ENCODE data around the gene ZNF641. TPM values are rescaled to one million over a fixed set of nuclear protein-coding genes. Genes with fewer than 3 reads are reported as not detected.

ZNF641 gene
- total RNA-seq, 1 experiment from 2014 or later = 12.1 TPM

- H3K79me2 ChIP-seq (ENCODE audit: insufficient read depth, low read length) = no peaks in the 10 kb centered on the region
- DNase-seq (ENCODE audit: low read depth, low spot score) (no peak), ATAC-seq (no peak)
- intact Hi-C loops (cut with micrococcal nuclease) = no loop called here
- H3K36me3 ChIP-seq (ENCODE audit: control insufficient read depth in 1 of 2, insufficient read depth in 2 of 2, low read length in 2 of 2) = no peaks in the 10 kb centered on the region
- no peak overlapping the region for H3K4me3 ChIP-seq (replicated peaks in 1 of 2; ENCODE audit: low read depth in 1 of 2, low read length in 2 of 2)
- BruUV-seq (replicated peaks) = no TSS peak
- H3K27ac ChIP-seq (ENCODE audit: low read depth, low read length) = no peak overlapping the region
- no peak overlapping the region for H3K4me2 ChIP-seq (ENCODE audit: low read length)
- H3K27me3 ChIP-seq (ENCODE audit: insufficient read depth, low read length) = no peaks in the 10 kb centered on the region
- H2AFZ ChIP-seq (ENCODE audit: low read depth, low read length, poor library complexity, severe bottlenecking) = no peak overlapping the region
- POLR2A ChIA-PET = no interaction called here
- TF ChIP-seq ELF1 (IDR thresholded peaks at IDR 0.05; ENCODE audit: borderline replicate concordance, low read depth) (no peak), ZNF274 (IDR thresholded peaks at IDR 0.05; ENCODE audit: low read depth, low read length) (no peak), YY1 (IDR thresholded peaks at IDR 0.05; ENCODE audit: extremely low read depth, insufficient replicate concordance, low read depth, low read length) (no peak), POLR2AphosphoS5 (IDR thresholded peaks at IDR 0.05; ENCODE audit: low read depth, low read length) (no peak), POLR2A (IDR thresholded peaks at IDR 0.05; ENCODE audit: borderline replicate concordance, extremely low read depth, insufficient read depth, insufficient read length) (no peak), ZFX (IDR thresholded peaks at IDR 0.05) (no peak), JUND (IDR thresholded peaks at IDR 0.05) (no peak)
- CTCF ChIA-PET = no interaction called here
- H4K20me1 ChIP-seq (ENCODE audit: insufficient read depth) = no peaks in the 10 kb centered on the region
- RAD21 ChIA-PET (ENCODE audit: low non-redundant PET in 1 of 2, low total read pairs in 2 of 2, uncharacterized antibody in 2 of 2, unreplicated experiment in 2 of 2) = no interaction called here
- H3K4me1 ChIP-seq (ENCODE audit: control insufficient read depth in 1 of 2, insufficient read depth in 2 of 2, low read length in 2 of 2) = no peaks in the 10 kb centered on the region
- no peaks in the 10 kb centered on the region for H3K9me3 ChIP-seq (ENCODE audit: control insufficient read depth in 1 of 2, insufficient read depth in 1 of 2, low read depth in 1 of 2, low read length in 2 of 2)
- H3K9ac ChIP-seq (ENCODE audit: low read length) = no peak overlapping the region
- no peaks in the 10 kb centered on the region for H3K9me2 ChIP-seq (ENCODE audit: insufficient read depth)
Observed at GRCh38 chr12:48331399-48331798, 19.3 kb downstream of the ZNF641 start.

- H3K4me3 ChIP-seq (replicated peaks in 1 of 2; ENCODE audit: low read depth in 1 of 2, low read length in 2 of 2) = no peak overlapping the region
- H3K79me2 ChIP-seq (ENCODE audit: insufficient read depth, low read length) = no peaks in the 10 kb centered on the region
- ChIA-PET RAD21 (ENCODE audit: low non-redundant PET in 1 of 2, low total read pairs in 2 of 2, uncharacterized antibody in 2 of 2, unreplicated experiment in 2 of 2) (no interaction called here), CTCF (no interaction called here), POLR2A (no interaction called here)
- H4K20me1 ChIP-seq (ENCODE audit: insufficient read depth) = no peaks in the 10 kb centered on the region
- H3K27ac ChIP-seq (ENCODE audit: low read depth, low read length) = no peak overlapping the region
- no peaks in the 10 kb centered on the region for H3K4me1 ChIP-seq (ENCODE audit: control insufficient read depth in 1 of 2, insufficient read depth in 2 of 2, low read length in 2 of 2)
- no peaks in the 10 kb centered on the region for H3K9me2 ChIP-seq (ENCODE audit: insufficient read depth)
- H3K4me2 ChIP-seq (ENCODE audit: low read length) = no peak overlapping the region
- H2AFZ ChIP-seq (ENCODE audit: low read depth, low read length, poor library complexity, severe bottlenecking) = no peak overlapping the region
- H3K36me3 ChIP-seq (ENCODE audit: control insufficient read depth in 1 of 2, insufficient read depth in 2 of 2, low read length in 2 of 2) = no peaks in the 10 kb centered on the region
- DNase-seq (ENCODE audit: low read depth, low spot score) (no peak), ATAC-seq (no peak)
- H3K9ac ChIP-seq (ENCODE audit: low read length) = no peak overlapping the region
- no peaks in the 10 kb centered on the region for H3K9me3 ChIP-seq (ENCODE audit: control insufficient read depth in 1 of 2, insufficient read depth in 1 of 2, low read depth in 1 of 2, low read length in 2 of 2)
- BruUV-seq (replicated peaks) = no TSS peak
- H3K27me3 ChIP-seq (ENCODE audit: insufficient read depth, low read length) = no peaks in the 10 kb centered on the region
- intact Hi-C loops (cut with micrococcal nuclease) = no loop called here
- no peak for TF ChIP-seq SRF (IDR thresholded peaks at IDR 0.05; ENCODE audit: low read depth)
- TF ChIP-seq YY1 (IDR thresholded peaks at IDR 0.05; ENCODE audit: extremely low read depth, insufficient replicate concordance, low read depth, low read length) = no peak
- no peak for TF ChIP-seq POLR2AphosphoS5 (IDR thresholded peaks at IDR 0.05; ENCODE audit: low read depth, low read length)
- TF ChIP-seq ZBTB33 (IDR thresholded peaks at IDR 0.05; ENCODE audit: extremely low read depth, insufficient replicate concordance, low read length) = no peak
- TF ChIP-seq JUND (IDR thresholded peaks at IDR 0.05) = no peak
- no peak for TF ChIP-seq SP1 (IDR thresholded peaks at IDR 0.05; ENCODE audit: low read depth)
- no peak for TF ChIP-seq POLR2A (IDR thresholded peaks at IDR 0.05; ENCODE audit: borderline replicate concordance, extremely low read depth, insufficient read depth, insufficient read length)
- no peak for TF ChIP-seq ATF3 (IDR thresholded peaks at IDR 0.05)
- TF ChIP-seq ZFX (IDR thresholded peaks at IDR 0.05) = no peak
- no peak for TF ChIP-seq TCF7L2 (IDR thresholded peaks at IDR 0.05; ENCODE audit: borderline replicate concordance, extremely low read depth, insufficient read depth, insufficient read length)
- TF ChIP-seq REST (IDR thresholded peaks at IDR 0.05; ENCODE audit: low read depth) = no peak
Observed at GRCh38 chr12:48329199-48329939, 21.4 kb downstream of the ZNF641 start.
